Measurements from ENCODE around the gene VPS37D. TPM values are rescaled to one million over a fixed set of nuclear protein-coding genes. Genes with fewer than 3 reads are reported as not detected.

VPS37D gene
- total RNA-seq, 4 donors from 2014 or later = 3.9 to 5.6 (median 4.7) TPM

GRCh38 chr7:73646785-73647724 is 20.6 kb upstream of the VPS37D start:
- no peak overlapping the region for H3K27ac ChIP-seq
- H3K4me1 ChIP-seq = peaks cover 5 to 8% of the 10 kb centered on the region in 2 donors
- H3K9me3 ChIP-seq = no peaks in the 10 kb centered on the region
- WGBS, 2 donors = 79 to 83% methylated on average over 7 to 9 of the region's 16 CpGs
- no peaks in the 10 kb centered on the region for H3K27me3 ChIP-seq
- H3K36me3 ChIP-seq = no peaks in the 10 kb centered on the region
- intact Hi-C loops (cut with DNase I) = no loop called here
- H3K4me3 ChIP-seq (replicated peaks in 1 of 3) = no peak overlapping the region
- no peak for DNase-seq
- no peak for TF ChIP-seq POLR2A (IDR thresholded peaks at IDR 0.05)
- TF ChIP-seq, protein P1, sequence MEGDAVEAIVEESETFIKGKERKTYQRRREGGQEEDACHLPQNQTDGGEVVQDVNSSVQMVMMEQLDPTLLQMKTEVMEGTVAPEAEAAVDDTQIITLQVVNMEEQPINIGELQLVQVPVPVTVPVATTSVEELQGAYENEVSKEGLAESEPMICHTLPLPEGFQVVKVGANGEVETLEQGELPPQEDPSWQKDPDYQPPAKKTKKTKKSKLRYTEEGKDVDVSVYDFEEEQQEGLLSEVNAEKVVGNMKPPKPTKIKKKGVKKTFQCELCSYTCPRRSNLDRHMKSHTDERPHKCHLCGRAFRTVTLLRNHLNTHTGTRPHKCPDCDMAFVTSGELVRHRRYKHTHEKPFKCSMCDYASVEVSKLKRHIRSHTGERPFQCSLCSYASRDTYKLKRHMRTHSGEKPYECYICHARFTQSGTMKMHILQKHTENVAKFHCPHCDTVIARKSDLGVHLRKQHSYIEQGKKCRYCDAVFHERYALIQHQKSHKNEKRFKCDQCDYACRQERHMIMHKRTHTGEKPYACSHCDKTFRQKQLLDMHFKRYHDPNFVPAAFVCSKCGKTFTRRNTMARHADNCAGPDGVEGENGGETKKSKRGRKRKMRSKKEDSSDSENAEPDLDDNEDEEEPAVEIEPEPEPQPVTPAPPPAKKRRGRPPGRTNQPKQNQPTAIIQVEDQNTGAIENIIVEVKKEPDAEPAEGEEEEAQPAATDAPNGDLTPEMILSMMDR (IDR thresholded peaks at IDR 0.05) = no peak

GRCh38 chr7:73647725-73648592 is 19.7 kb upstream of the VPS37D start:
- Histone ChIP-seq H3K36me3 (no peaks in the 10 kb centered on the region), H3K27me3 (no peaks in the 10 kb centered on the region), H3K9me3 (no peaks in the 10 kb centered on the region), H3K4me1 (peaks cover 5 to 8% of the 10 kb centered on the region in 2 donors), H3K27ac (no peak overlapping the region), H3K4me3 (replicated peaks in 1 of 3) (peak overlapping the region in 1 of 3 donors; percentile 29)
- 2% methylated on average over 17 to 22 of the region's 62 CpGs for WGBS, 2 donors
- peak; percentile 30 to 41 for DNase-seq
- TF ChIP-seq, protein P1 (IDR thresholded peaks at IDR 0.05) = peak in 1 of 6 experiments; percentile 27
- TF ChIP-seq POLR2A (IDR thresholded peaks at IDR 0.05) = no peak
- intact Hi-C loops (cut with DNase I) = no loop called here

GRCh38 chr7:73648593-73649332 is 18.9 kb upstream of the VPS37D start:
- no peaks in the 10 kb centered on the region for H3K27me3 ChIP-seq
- no peak for DNase-seq
- intact Hi-C loops (cut with DNase I) = no loop called here
- WGBS, 2 donors = 47 to 55% methylated on average over 1 of the region's 1 CpG
- H3K27ac ChIP-seq = no peak overlapping the region
- H3K36me3 ChIP-seq = no peaks in the 10 kb centered on the region
- peaks cover 5 to 8% of the 10 kb centered on the region in 2 donors for H3K4me1 ChIP-seq
- H3K9me3 ChIP-seq = no peaks in the 10 kb centered on the region
- no peak overlapping the region for H3K4me3 ChIP-seq (replicated peaks in 1 of 3)
- TF ChIP-seq, protein P1 (IDR thresholded peaks at IDR 0.05) = no peak
- no peak for TF ChIP-seq POLR2A (IDR thresholded peaks at IDR 0.05)

DNA sequence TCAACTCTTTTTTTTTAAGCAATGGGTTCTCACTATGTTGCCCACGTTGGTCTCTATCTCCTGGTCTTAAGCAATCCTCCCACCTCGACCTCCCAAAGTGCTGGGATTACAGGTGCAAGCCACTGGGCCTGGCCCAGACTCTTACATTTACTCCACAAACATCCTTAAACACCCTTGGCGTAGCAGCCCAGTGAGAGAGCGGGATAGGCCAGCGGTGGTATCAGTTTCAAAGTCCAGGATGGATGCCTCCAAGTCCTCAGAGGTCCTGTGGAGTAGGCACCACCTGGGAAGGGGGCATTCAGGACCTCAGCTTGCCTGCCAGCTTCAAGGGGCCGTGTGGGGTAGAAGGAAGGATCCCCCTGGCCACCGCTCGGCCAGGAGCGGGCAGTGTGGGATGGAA is 18.1 kb upstream of the VPS37D start:
- Histone ChIP-seq H3K27me3 (no peaks in the 10 kb centered on the region), H3K9me3 (no peaks in the 10 kb centered on the region), H3K27ac (no peak overlapping the region), H3K4me3 (replicated peaks in 1 of 3) (no peak overlapping the region), H3K36me3 (no peaks in the 10 kb centered on the region), H3K4me1 (peaks cover 5 to 8% of the 10 kb centered on the region in 2 donors)
- WGBS, 2 donors = 52 to 68% methylated on average over 5 to 9 of the region's 9 CpGs
- no peak for DNase-seq
- TF ChIP-seq, protein P1 (IDR thresholded peaks at IDR 0.05) = no peak
- TF ChIP-seq POLR2A (IDR thresholded peaks at IDR 0.05) = no peak
- intact Hi-C loops (cut with DNase I) = no loop called here
